HepG2 (cell line): Measurements from ENCODE around the gene TCF20. TPM values are rescaled to one million over a fixed set of nuclear protein-coding genes. Genes with fewer than 3 reads are reported as not detected.

Experiments used
- AFF4 ChIP-seq: sonication (generic); formaldehyde crosslinking; IDR thresholded peaks from 2 replicates; pipeline ENCODE4 v1.4.0; 2020; ENCODE audit warnings: missing genetic modification reagents
- DR1 ChIP-seq: sonication (generic); formaldehyde crosslinking; IDR thresholded peaks from 2 replicates; pipeline ENCODE4 v1.8.0; 2021; ENCODE audit warnings: mild to moderate bottlenecking, missing genetic modification reagents, inconsistent platforms
- ELF1 ChIP-seq: sonication (generic); formaldehyde crosslinking; IDR thresholded peaks from 2 replicates; pipeline ENCODE4 v1.4.0; 2020; ENCODE audit warnings: missing genetic modification reagents
- EZH2 ChIP-seq: conservative IDR thresholded peaks from 2 replicates; pipeline ENCODE4 v1.6.1; 2012; ENCODE audit warnings: mild to moderate bottlenecking, low read depth, low read length, moderate library complexity
- FOXM1 ChIP-seq: sonication (generic); formaldehyde crosslinking; IDR thresholded peaks from 2 replicates; pipeline ENCODE4 v1.5.0; 2020; ENCODE audit warnings: missing genetic modification reagents
- GFI1 ChIP-seq: sonication (generic); formaldehyde crosslinking; IDR thresholded peaks from 2 replicates; pipeline ENCODE4 v1.5.0; 2020; ENCODE audit warnings: missing genetic modification reagents, mild to moderate bottlenecking, borderline replicate concordance
- HDAC6 ChIP-seq: fragments of 200-600 bp; sonication (generic); IDR thresholded peaks from 2 replicates; pipeline ENCODE4 v1.7.0; 2017; ENCODE audit warnings: mild to moderate bottlenecking, antibody characterized with exemption, low read length, low read depth
- HIVEP1 ChIP-seq: sonication (generic); formaldehyde crosslinking; IDR thresholded peaks from 2 replicates; pipeline ENCODE4 v1.4.0; 2020; ENCODE audit warnings: mild to moderate bottlenecking, missing genetic modification reagents
- KDM5B ChIP-seq: sonication (generic); formaldehyde crosslinking; IDR thresholded peaks from 2 replicates; pipeline ENCODE4 v1.4.0; 2020; ENCODE audit warnings: missing genetic modification reagents, mild to moderate bottlenecking, borderline replicate concordance
- MLLT10 ChIP-seq: sonication (generic); formaldehyde crosslinking; IDR thresholded peaks from 2 replicates; pipeline ENCODE4 v1.4.0; 2020; ENCODE audit warnings: missing genetic modification reagents
- MLXIP ChIP-seq: sonication (generic); formaldehyde crosslinking; IDR thresholded peaks from 2 replicates; pipeline ENCODE4 v1.9.0; 2021; ENCODE audit warnings: missing genetic modification reagents, borderline replicate concordance
- MXD3 ChIP-seq: IDR thresholded peaks from 2 replicates; pipeline ENCODE4 v1.6.1; 2016; ENCODE audit warnings: mild to moderate bottlenecking, missing biosample characterization, missing genetic modification reagents
- NFATC3 ChIP-seq: sonication (generic); formaldehyde crosslinking; IDR thresholded peaks from 2 replicates; pipeline ENCODE4 v1.5.1; 2020; ENCODE audit warnings: mild to moderate bottlenecking, missing genetic modification reagents
- SRSF1 ChIP-seq: fragments of 200-400 bp; formaldehyde crosslinking; optimal IDR thresholded peaks from 2 replicates; pipeline ENCODE3; 2017; ENCODE audit warnings: mild to moderate bottlenecking, low read depth, low read length, moderate library complexity
- TARDBP ChIP-seq: sonication (generic); formaldehyde crosslinking; IDR thresholded peaks from 2 replicates; pipeline ENCODE4 v1.8.0; 2022; ENCODE audit warnings: mild to moderate bottlenecking, missing genetic modification reagents
- TCF7 ChIP-seq: sonication (generic); IDR thresholded peaks from 2 replicates; pipeline ENCODE4 v1.6.1; 2016; ENCODE audit warnings: antibody characterized with exemption, low read depth
- U2AF1 ChIP-seq: fragments of 200-400 bp; formaldehyde crosslinking; optimal IDR thresholded peaks from 2 replicates; pipeline ENCODE3; 2017; ENCODE audit warnings: mild to moderate bottlenecking, low read depth, low read length
- ZNF101 ChIP-seq: sonication (generic); formaldehyde crosslinking; IDR thresholded peaks from 2 replicates; pipeline ENCODE4 v1.4.0; 2020; ENCODE audit warnings: mild to moderate bottlenecking, low read depth, missing genetic modification reagents, borderline replicate concordance
- ZNF326 ChIP-seq: sonication (generic); formaldehyde crosslinking; IDR thresholded peaks from 2 replicates; pipeline ENCODE4 v1.4.0; 2020; ENCODE audit warnings: missing genetic modification reagents, borderline replicate concordance
- ZNF556 ChIP-seq: sonication (generic); formaldehyde crosslinking; IDR thresholded peaks from 2 replicates; pipeline ENCODE4 v1.4.0; 2020; ENCODE audit warnings: mild to moderate bottlenecking, missing genetic modification reagents, borderline replicate concordance
- ZNF615 ChIP-seq: sonication (generic); formaldehyde crosslinking; IDR thresholded peaks from 2 replicates; pipeline ENCODE4 v1.5.0; 2020; ENCODE audit warnings: mild to moderate bottlenecking, missing genetic modification reagents, borderline replicate concordance
- ZNF766 ChIP-seq: sonication (generic); formaldehyde crosslinking; IDR thresholded peaks from 2 replicates; pipeline ENCODE4 v1.5.0; 2020; ENCODE audit warnings: missing genetic modification reagents, borderline replicate concordance
- ZNF879 ChIP-seq: sonication (generic); formaldehyde crosslinking; IDR thresholded peaks from 2 replicates; pipeline ENCODE4 v1.8.1; 2023; ENCODE audit warnings: missing genetic modification reagents
- polyA plus RNA-seq, 8 experiments: library from polyadenylated mRNA; depleted of rRNA in 3 of 8; stranded (reverse) in 7 of 8; unstranded in 1 of 8; fragments of >200 nt; fragmentation: Illumina TruSeq in 4 of 8; extraction: Trizol in 4 of 8; gene quantifications; 2 replicates each; pipeline versions ENCODE4 v1.2.1 to v1.2.3, GENCODE V29; 2011 to 2016; ENCODE audit warnings: low read depth in 4 of 8, missing spikeins in 1 of 8, mixed read lengths in 1 of 8; ENCODE audit not compliant: insufficient read depth in 1 of 8
- total RNA-seq, 5 experiments: library from RNA; depleted of rRNA; stranded (reverse); fragments of >200 nt; fragmentation: Illumina TruSeq; extraction: Trizol; gene quantifications; 2 replicates each; pipeline ENCODE4 v1.2.3, GENCODE V29; 2016; ENCODE audit warnings: low read depth in 1 of 5

Gene TCF20
- total and polyA plus RNA-seq, 2 of the 13 experiments (the other 11 are each of a cell fraction or from before 2014, with no cell fraction given) = 12.8 to 23.7 TPM

GRCh38 chr22:42282252-42282942 is 11.9 kb upstream of the TCF20 start (continued):
- TF ChIP-seq KDM5B (CRISPR knock-in tag) (no peak), MLXIP (CRISPR knock-in tag) (no peak), DR1 (CRISPR knock-in tag) (no peak), EZH2 (no peak), ZNF879 (CRISPR knock-in tag) (no peak), ZNF766 (CRISPR knock-in tag) (no peak), TARDBP (0 out of 2 replicates have a peak, but pooled peaks have one; percentile 30), ELF1 (CRISPR knock-in tag) (no peak), AFF4 (CRISPR knock-in tag) (no peak), ZNF615 (no peak), FOXM1 (CRISPR knock-in tag) (no peak), GFI1 (CRISPR knock-in tag) (no peak), HDAC6 (no peak), ZNF101 (CRISPR knock-in tag) (no peak), SRSF1 (peak; percentile 48), MLLT10 (no peak), HIVEP1 (no peak), MXD3 (CRISPR knock-in tag) (no peak), ZNF556 (peak; percentile 72; the same call in 1 of the 2 replicates), NFATC3 (CRISPR knock-in tag) (no peak), U2AF1 (no peak), ZNF326 (CRISPR knock-in tag) (no peak), TCF7 (no peak)
